Thyroid gland (tissue), 4 donors: Measurements from ENCODE around the gene SPTBN1. TPM values are rescaled to one million over a fixed set of nuclear protein-coding genes. Genes with fewer than 3 reads are reported as not detected.

Experiments used
- DNase-seq, 2 donors: peaks; one replicate each; pipeline ENCODE4 v3.0.0-alpha.2; 2019
- H3K27ac ChIP-seq, 3 donors: fragments of 200-600 bp; sonication (generic); 1 replicate in 2 of 3; 2 replicates in 1 of 3; pipeline ENCODE4 v1.5.1; 2016 to 2019; ENCODE audit warnings: mild to moderate bottlenecking in 1 of 3, moderate library complexity in 1 of 3
- H3K27me3 ChIP-seq: fragments of 200-600 bp; sonication (generic); one replicate; pipeline ENCODE4 v1.5.1; 2019
- H3K36me3 ChIP-seq, 2 donors: fragments of 200-600 bp; sonication (generic); one replicate each; pipeline ENCODE4 v1.5.1; 2016 to 2019
- H3K4me1 ChIP-seq, 2 donors: fragments of 200-600 bp; sonication (generic); one replicate each; pipeline ENCODE4 v1.5.1; 2017 to 2019
- H3K4me3 ChIP-seq, 3 donors: fragments of 200-600 bp; sonication (generic); replicated peaks in 1 of 3; 1 replicate in 2 of 3; 2 replicates in 1 of 3; pipeline ENCODE4 v1.5.1; 2016; ENCODE audit warnings: mild to moderate bottlenecking in 1 of 3
- H3K9me3 ChIP-seq: fragments of 200-600 bp; sonication (generic); one replicate; pipeline ENCODE4 v1.5.1; 2017
- POLR2A ChIP-seq, 2 donors: fragments of 450-650 bp; IDR thresholded peaks; one replicate each; pipeline ENCODE4 v1.6.1; 2017; ENCODE audit warnings: antibody characterized with exemption in 2 of 2, mild to moderate bottlenecking in 2 of 2, moderate library complexity in 1 of 2
- WGBS, 2 donors: methylation state at CpG; one replicate each; pipeline ENCODE4 v1.1.5; 2017; 5-methylcytosine and 5-hydroxymethylcytosine counted together
- intact Hi-C: fragments of 100-400 bp; cut with DNase I; formaldehyde crosslinking; loops from one replicate; pipeline ENCODE4 v1.15.1; 2023
- total RNA-seq, 4 donors: library from RNA; depleted of rRNA; stranded (reverse); fragments of >200 nt; gene quantifications; one replicate each; pipeline ENCODE4 v1.2.3, GENCODE V29; 2016
- TF ChIP-seq, protein P1 (sequence below), 6 experiments: fragments of 200-600 bp in 3 of 6; fragments of 450-650 bp in 3 of 6; sonication (generic) in 3 of 6; IDR thresholded peaks; one replicate each; pipeline ENCODE4 v1.5.1; 2016 to 2019; ENCODE audit warnings: antibody characterized with exemption in 6 of 6, mild to moderate bottlenecking in 2 of 6, inconsistent platforms in 1 of 6, moderate library complexity in 1 of 6

The SPTBN1 gene
- total RNA-seq, 4 donors from 2014 or later = 381 to 513 (median 419) TPM

DNA sequence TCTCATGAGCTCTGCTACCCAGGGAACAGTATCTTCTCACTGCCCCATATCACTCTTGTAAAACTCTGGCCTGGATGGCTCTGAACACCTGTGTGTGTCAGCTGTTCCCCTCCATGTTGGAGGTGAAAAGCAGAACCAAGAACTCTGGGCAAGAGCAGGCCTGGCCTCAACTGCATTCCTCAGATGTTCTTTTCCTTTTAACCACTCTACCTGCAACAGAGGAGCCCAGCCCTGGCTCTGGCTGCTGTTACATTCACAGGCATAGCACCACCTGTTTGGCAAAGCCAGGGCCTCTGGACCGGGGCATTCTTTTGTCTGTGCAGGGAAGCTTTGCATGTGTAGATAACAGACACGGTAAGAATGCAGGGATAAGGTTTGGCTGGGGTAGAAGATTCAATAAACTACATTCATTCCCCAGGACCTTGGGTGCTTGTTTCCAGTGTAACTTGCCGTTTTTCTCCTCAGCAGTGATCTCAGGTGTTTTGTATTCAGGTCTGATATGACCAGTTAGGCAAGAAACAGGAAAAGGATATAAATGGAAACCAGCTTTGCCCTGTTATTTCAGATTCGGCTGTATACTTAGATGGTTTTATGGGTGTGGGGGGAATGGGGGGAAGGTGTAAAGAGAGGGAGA lies 95.1 kb downstream of the SPTBN1 start:
- Histone ChIP-seq H3K4me1 (peaks cover 14 to 62% of the 10 kb centered on the region in 2 donors), H3K36me3 (no peaks in the 10 kb centered on the region), H3K27me3 (no peaks in the 10 kb centered on the region), H3K4me3 (no peak overlapping the region), H3K9me3 (no peaks in the 10 kb centered on the region), H3K27ac (peak overlapping the region in 2 of 3 donors; percentile 20 to 47)
- WGBS, 2 donors = 28% methylated on average over 3 to 4 of the region's 4 CpGs
- intact Hi-C loops = no loop called here
- TF ChIP-seq, protein P1, sequence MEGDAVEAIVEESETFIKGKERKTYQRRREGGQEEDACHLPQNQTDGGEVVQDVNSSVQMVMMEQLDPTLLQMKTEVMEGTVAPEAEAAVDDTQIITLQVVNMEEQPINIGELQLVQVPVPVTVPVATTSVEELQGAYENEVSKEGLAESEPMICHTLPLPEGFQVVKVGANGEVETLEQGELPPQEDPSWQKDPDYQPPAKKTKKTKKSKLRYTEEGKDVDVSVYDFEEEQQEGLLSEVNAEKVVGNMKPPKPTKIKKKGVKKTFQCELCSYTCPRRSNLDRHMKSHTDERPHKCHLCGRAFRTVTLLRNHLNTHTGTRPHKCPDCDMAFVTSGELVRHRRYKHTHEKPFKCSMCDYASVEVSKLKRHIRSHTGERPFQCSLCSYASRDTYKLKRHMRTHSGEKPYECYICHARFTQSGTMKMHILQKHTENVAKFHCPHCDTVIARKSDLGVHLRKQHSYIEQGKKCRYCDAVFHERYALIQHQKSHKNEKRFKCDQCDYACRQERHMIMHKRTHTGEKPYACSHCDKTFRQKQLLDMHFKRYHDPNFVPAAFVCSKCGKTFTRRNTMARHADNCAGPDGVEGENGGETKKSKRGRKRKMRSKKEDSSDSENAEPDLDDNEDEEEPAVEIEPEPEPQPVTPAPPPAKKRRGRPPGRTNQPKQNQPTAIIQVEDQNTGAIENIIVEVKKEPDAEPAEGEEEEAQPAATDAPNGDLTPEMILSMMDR (IDR thresholded peaks at IDR 0.05) = no peak
- TF ChIP-seq POLR2A (IDR thresholded peaks at IDR 0.05) = no peak
- DNase-seq = peak; percentile 63 to 75

DNA sequence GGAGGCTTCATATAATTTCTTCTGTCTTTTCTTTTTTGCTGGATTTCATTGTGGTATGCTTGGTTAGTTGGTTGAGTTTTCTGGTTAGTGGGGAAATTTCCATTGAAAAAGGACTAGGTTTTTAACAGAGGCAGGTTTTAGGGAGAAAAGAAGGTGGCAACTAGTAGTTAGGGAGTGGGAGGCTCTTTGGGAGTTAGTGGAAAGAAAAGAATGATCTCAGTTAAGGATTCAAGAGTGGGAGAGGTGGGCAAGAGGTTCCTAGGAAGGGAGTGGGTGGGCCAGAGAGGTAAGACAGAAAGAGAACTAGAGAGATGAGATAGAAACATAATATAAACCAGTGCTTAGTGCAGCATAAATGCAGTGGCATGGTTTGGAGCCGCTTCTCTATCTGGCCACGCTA lies 96.9 kb downstream of the SPTBN1 start:
- H3K27ac ChIP-seq = peak overlapping the region in 1 of 3 donors; percentile 26
- no peaks in the 10 kb centered on the region for H3K36me3 ChIP-seq
- H3K9me3 ChIP-seq = no peaks in the 10 kb centered on the region
- no peaks in the 10 kb centered on the region for H3K27me3 ChIP-seq
- WGBS, 2 donors = 75 to 85% methylated on average over 2 of the region's 2 CpGs
- TF ChIP-seq, protein P1 (IDR thresholded peaks at IDR 0.05) = no peak
- no peak for TF ChIP-seq POLR2A (IDR thresholded peaks at IDR 0.05)
- H3K4me3 ChIP-seq = no peak overlapping the region
- intact Hi-C loops = no loop called here
- peaks cover 20 to 75% of the 10 kb centered on the region in 2 donors for H3K4me1 ChIP-seq
- no peak for DNase-seq

DNA sequence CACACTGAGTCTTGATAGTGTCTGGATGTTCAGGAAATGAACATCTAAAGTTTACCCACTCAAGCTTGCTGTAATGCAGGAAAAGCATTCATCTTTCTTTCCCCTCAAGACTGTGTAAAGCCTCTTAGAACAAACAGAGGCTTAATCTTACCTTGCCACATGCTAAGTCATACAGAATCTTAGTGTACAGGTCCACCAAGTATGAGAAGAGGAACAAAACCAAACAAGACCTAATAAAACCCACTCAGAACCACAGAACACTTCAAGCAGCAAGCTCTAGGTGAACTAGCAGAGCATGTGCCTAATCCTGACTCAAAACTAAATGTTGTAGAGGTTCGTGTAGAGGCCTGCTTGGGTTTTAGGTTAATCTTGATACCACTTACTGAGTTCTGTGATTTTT lies 97.6 kb downstream of the SPTBN1 start:
- no peaks in the 10 kb centered on the region for H3K27me3 ChIP-seq
- no peak for DNase-seq
- 58 to 71% methylated on average over 1 of the region's 1 CpG for WGBS, 2 donors
- H3K4me3 ChIP-seq = no peak overlapping the region
- no peaks in the 10 kb centered on the region for H3K36me3 ChIP-seq
- peaks cover 26 to 77% of the 10 kb centered on the region in 2 donors for H3K4me1 ChIP-seq
- intact Hi-C loops = no loop called here
- H3K27ac ChIP-seq = peak overlapping the region in 2 of 3 donors; percentile 26 to 48
- TF ChIP-seq POLR2A (IDR thresholded peaks at IDR 0.05) = no peak
- TF ChIP-seq, protein P1 (IDR thresholded peaks at IDR 0.05) = no peak
- H3K9me3 ChIP-seq = no peaks in the 10 kb centered on the region

DNA sequence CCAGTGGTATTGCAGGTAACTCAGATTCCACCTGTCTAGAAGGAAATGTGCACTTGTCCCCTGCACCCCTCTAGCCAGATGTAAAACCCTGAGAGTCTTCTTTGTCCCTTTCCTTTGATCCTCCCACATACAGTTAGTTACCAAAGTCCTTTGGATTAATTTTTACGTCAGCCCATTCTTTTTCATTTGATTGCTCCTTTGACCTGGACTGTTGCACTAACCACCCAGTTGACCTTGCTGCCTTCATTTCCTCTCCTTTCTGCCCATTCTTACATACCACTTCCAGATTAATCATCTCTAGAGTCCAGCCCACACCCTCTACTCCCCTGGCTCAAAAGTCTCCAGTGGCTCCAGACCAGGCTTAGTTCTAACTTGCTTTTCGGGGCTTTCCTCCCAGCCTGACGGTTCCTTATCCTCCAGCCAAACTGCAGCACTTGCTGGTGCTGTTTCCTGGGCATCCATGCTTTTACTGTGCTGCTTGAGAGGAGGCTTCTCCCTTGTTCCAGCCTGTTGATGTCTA lies 99.3 kb downstream of the SPTBN1 start:
- DNase-seq = no peak
- no peaks in the 10 kb centered on the region for H3K27me3 ChIP-seq
- H3K4me3 ChIP-seq = no peak overlapping the region
- H3K9me3 ChIP-seq = no peaks in the 10 kb centered on the region
- peak overlapping the region in 2 of 3 donors; percentile 27 to 96 for H3K27ac ChIP-seq
- H3K4me1 ChIP-seq = peaks cover 33 to 76% of the 10 kb centered on the region in 2 donors
- intact Hi-C loops = no loop called here
- no peak for TF ChIP-seq POLR2A (IDR thresholded peaks at IDR 0.05)
- TF ChIP-seq, protein P1 (IDR thresholded peaks at IDR 0.05) = no peak
- 68 to 77% methylated on average over 3 of the region's 3 CpGs for WGBS, 2 donors
- H3K36me3 ChIP-seq = no peaks in the 10 kb centered on the region

DNA sequence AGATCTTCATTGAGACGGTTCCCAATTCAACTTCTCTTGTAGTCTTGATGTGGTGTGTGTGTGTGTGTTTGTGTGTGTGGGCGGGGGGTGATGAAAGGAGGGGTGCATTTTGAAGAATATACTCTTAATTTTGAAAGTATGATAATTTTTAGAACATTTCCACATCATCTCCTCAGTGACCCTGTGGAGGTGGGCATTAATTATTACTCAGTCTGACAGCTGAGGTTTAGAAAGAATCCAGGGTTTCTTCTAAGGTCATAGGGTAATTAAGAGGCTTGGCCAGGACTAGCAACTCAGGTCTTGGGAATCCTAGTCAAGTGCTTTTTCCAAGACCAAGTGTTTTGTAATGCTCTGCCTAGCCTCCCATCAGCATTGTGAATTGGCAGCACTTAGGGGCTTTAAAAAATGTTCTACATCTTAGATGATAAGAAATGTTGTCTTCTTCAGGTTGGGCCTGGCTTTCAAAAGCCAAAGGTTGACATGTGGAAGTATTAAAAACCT lies 100.5 kb downstream of the SPTBN1 start:
- Histone ChIP-seq H3K9me3 (no peaks in the 10 kb centered on the region), H3K27ac (peak overlapping the region in 2 of 3 donors; percentile 95 to 96), H3K27me3 (no peaks in the 10 kb centered on the region), H3K36me3 (no peaks in the 10 kb centered on the region), H3K4me3 (no peak overlapping the region), H3K4me1 (peaks cover 41 to 74% of the 10 kb centered on the region in 2 donors)
- intact Hi-C loops = no loop called here
- TF ChIP-seq, protein P1 (IDR thresholded peaks at IDR 0.05) = no peak
- no peak for TF ChIP-seq POLR2A (IDR thresholded peaks at IDR 0.05)
- DNase-seq = no peak
- WGBS, 2 donors = 75 to 82% methylated on average over 2 of the region's 2 CpGs
